ENCODE measurements around the gene PDGFB.

DNA sequence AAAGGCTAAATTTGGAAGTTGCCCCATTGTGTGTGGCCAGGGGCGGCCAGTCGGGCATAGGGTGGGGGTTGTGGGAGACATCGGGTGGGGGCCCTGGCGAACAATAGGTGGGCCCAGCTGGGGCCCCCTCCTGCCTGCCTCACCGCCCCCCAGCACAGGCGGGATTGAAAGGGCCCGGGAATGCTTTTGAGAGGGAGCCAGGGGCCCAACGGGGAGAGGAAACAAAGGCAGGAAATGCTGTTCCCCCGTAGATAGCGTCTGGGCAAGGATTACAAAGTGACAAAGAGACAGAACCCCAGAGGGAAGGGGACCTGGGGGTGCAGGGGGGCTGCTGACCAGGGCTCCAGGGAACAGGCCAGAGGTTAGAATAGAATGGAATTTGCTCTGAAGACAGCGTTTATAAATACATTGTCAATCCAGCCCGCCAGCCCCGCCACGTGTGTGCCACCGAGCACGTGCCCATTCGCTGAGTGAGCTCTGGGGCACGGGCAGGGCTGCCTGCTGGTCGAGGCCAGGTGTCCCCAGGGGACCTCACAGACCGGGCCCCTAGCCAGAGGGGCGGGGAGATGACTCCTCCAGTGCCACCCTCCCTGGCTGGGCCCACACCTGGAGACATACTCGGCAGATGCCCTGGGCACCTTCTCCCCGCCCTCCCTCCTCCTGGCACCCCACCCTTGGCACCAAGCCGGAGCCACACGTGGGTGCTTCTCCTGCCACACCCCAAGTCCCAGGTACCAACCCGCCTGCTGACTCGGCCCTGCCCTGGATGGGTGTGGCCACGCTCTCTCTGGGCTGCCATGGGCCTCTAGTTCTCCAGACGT lies 9.7 kb downstream of the PDGFB start:
- TF ChIP-seq EZH2 (IDR thresholded peaks at IDR 0.05; ENCODE audit: low read depth, unreplicated experiment) (no peak), POLR2AphosphoS5 (IDR thresholded peaks at IDR 0.05; ENCODE audit: low read depth) (no peak), EZH2phosphoT487 (IDR thresholded peaks at IDR 0.05; ENCODE audit: unreplicated experiment) (no peak), STAT1 (IDR thresholded peaks at IDR 0.05; ENCODE audit: unreplicated experiment) (no peak), CREB1 (CRISPR knock-in tag; IDR thresholded peaks at IDR 0.05; ENCODE audit: low read depth) (no peak), ZNF331 (CRISPR knock-in tag; IDR thresholded peaks at IDR 0.05; ENCODE audit: low read depth) (no peak), NANOG (IDR thresholded peaks at IDR 0.05; ENCODE audit: borderline replicate concordance) (no peak), JUNB (IDR thresholded peaks at IDR 0.05; ENCODE audit: unreplicated experiment) (no peak), ZNF114 (CRISPR knock-in tag; IDR thresholded peaks at IDR 0.05) (no peak)
- TF ChIP-seq, protein P1, sequence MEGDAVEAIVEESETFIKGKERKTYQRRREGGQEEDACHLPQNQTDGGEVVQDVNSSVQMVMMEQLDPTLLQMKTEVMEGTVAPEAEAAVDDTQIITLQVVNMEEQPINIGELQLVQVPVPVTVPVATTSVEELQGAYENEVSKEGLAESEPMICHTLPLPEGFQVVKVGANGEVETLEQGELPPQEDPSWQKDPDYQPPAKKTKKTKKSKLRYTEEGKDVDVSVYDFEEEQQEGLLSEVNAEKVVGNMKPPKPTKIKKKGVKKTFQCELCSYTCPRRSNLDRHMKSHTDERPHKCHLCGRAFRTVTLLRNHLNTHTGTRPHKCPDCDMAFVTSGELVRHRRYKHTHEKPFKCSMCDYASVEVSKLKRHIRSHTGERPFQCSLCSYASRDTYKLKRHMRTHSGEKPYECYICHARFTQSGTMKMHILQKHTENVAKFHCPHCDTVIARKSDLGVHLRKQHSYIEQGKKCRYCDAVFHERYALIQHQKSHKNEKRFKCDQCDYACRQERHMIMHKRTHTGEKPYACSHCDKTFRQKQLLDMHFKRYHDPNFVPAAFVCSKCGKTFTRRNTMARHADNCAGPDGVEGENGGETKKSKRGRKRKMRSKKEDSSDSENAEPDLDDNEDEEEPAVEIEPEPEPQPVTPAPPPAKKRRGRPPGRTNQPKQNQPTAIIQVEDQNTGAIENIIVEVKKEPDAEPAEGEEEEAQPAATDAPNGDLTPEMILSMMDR (conservative IDR thresholded peaks at IDR 0.05; ENCODE audit: low read depth in 2 of 2), result no peak
- TF ChIP-seq, protein P2, sequence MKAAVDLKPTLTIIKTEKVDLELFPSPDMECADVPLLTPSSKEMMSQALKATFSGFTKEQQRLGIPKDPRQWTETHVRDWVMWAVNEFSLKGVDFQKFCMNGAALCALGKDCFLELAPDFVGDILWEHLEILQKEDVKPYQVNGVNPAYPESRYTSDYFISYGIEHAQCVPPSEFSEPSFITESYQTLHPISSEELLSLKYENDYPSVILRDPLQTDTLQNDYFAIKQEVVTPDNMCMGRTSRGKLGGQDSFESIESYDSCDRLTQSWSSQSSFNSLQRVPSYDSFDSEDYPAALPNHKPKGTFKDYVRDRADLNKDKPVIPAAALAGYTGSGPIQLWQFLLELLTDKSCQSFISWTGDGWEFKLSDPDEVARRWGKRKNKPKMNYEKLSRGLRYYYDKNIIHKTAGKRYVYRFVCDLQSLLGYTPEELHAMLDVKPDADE (IDR thresholded peaks at IDR 0.05), result 0 out of 2 replicates have a peak, but pooled peaks have one; percentile 27
- TF ChIP-seq, protein P3, sequence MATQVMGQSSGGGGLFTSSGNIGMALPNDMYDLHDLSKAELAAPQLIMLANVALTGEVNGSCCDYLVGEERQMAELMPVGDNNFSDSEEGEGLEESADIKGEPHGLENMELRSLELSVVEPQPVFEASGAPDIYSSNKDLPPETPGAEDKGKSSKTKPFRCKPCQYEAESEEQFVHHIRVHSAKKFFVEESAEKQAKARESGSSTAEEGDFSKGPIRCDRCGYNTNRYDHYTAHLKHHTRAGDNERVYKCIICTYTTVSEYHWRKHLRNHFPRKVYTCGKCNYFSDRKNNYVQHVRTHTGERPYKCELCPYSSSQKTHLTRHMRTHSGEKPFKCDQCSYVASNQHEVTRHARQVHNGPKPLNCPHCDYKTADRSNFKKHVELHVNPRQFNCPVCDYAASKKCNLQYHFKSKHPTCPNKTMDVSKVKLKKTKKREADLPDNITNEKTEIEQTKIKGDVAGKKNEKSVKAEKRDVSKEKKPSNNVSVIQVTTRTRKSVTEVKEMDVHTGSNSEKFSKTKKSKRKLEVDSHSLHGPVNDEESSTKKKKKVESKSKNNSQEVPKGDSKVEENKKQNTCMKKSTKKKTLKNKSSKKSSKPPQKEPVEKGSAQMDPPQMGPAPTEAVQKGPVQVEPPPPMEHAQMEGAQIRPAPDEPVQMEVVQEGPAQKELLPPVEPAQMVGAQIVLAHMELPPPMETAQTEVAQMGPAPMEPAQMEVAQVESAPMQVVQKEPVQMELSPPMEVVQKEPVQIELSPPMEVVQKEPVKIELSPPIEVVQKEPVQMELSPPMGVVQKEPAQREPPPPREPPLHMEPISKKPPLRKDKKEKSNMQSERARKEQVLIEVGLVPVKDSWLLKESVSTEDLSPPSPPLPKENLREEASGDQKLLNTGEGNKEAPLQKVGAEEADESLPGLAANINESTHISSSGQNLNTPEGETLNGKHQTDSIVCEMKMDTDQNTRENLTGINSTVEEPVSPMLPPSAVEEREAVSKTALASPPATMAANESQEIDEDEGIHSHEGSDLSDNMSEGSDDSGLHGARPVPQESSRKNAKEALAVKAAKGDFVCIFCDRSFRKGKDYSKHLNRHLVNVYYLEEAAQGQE (IDR thresholded peaks at IDR 0.05; ENCODE audit: unreplicated experiment), result no peak

All from GM23338 (cell line).